GM20431 (cell line): ENCODE results near the gene PAK3.

Experiments
- in situ Hi-C: fragments of 300-500 bp; cut with MseI, MboI; formaldehyde crosslinking; loops from one replicate; pipeline ENCODE4 v1.15.0; 2020; ENCODE audit warnings: low sequenced_read_pairs; ENCODE audit not compliant: unreplicated experiment

The PAK3 gene

GRCh38 chrX:111095974-111096895, at the start of gene PAK3:
PAK3 (plus strand) TSS chrX:111096191; CDS start chrX:111123104, 26,913 bp downstream.
- in situ Hi-C loops = no loop called here

GRCh38 chrX:111047575-111047974, 48.4 kb upstream of the PAK3 start:
- in situ Hi-C loops = no loop called here

DNA sequence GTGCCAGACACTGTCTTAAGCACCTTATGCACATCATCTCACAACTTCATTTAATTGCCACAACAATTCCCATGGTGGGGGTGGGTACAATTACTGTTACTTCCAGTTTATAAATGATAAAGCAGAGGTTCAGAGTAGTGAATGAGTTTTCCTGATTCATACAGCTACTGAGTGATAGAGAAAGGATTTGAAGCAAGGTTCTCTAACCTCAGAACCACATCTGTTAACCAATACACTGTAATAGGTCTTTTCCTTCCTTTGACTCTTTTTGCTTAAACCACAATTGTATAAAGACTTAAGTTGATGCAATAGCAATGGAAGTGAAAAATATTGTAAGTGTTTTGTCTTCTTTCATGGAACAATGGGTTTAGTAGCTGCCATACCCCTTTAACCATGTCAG, 43.5 kb upstream of the PAK3 start:
- in situ Hi-C loops = no loop called here

DNA sequence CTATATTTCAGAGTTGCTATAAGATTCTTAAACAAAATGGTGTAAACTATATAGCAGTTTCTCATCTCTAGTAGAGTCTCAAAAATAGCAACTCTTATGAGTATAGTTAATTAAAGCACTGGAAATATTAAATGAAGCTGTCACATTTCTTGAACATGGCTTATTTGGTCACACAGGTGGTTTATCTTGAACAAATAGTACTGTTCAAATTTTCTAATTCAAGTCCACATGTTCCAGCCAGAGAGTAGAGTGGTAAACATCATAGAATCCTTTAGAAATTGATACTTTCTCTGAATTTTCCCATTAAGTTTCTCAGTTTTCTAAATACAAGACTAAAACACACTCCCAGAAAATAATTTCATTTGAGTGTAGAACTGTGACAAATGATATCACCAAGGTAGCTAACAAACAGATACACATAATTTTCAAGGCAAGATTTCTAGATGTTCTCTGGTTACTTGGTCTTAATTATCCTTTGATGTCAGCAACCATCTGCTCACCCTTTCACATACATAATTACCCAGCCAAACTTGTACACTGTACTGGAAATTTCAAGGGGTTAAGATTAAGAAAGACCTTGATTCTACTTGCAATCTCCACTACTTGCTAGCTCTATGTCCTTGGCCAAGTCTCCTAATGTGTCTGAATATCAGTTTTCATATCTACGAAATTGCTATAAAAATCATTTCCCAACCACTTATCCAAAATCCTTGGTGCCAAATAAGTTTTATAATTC, 24.3 kb upstream of the PAK3 start:
- in situ Hi-C loops = no loop called here

DNA sequence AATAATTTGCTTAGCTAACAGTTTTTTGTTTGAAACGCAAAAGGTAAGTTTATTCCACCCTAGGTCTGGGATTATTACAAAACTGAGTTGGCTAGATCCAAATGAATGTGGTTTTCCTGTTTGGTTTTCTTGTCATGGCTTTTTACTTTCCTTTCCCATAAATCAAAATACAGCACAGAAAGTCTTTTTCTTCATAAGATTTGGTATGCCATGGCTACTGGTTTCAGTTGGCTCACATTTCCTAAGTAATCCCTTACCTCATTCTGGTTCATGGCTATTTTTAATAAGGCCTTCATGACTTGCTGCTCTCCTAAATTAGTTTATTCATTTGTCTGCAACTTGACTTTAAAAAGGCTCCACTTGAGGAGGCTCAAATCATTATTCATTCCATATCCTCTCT, 12.9 kb upstream of the PAK3 start:
- in situ Hi-C loops = no loop called here

- in situ Hi-C loops = no loop called here
These were observed 9.4 kb upstream of the PAK3 start for GRCh38 chrX:111086591-111087006.

- in situ Hi-C loops = no loop called here
These were observed 7.4 kb upstream of the PAK3 start for GRCh38 chrX:111088628-111089027.

DNA sequence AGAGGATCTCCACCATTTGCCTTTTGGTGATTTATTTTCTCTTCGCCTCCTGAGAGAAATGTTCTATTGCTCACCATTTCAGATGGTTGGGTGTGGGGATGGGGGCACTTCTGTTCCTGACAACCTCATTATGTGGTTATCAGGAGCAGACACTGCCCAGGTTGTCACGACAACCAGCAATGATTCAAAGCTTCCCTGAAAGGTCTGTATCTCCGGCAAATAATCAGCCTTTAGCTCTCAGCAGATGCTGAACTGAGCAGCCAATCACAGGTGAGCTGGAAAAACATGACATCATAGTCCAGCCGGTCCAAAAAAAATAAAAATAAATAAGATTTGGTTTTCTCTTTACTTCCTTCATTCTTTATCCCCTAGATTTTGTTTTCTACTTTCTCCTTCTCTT, 5.5 kb upstream of the PAK3 start:
- in situ Hi-C loops = no loop called here

- in situ Hi-C loops = no loop called here
These were observed 2.9 kb downstream of the PAK3 start for GRCh38 chrX:111098874-111099273.

DNA sequence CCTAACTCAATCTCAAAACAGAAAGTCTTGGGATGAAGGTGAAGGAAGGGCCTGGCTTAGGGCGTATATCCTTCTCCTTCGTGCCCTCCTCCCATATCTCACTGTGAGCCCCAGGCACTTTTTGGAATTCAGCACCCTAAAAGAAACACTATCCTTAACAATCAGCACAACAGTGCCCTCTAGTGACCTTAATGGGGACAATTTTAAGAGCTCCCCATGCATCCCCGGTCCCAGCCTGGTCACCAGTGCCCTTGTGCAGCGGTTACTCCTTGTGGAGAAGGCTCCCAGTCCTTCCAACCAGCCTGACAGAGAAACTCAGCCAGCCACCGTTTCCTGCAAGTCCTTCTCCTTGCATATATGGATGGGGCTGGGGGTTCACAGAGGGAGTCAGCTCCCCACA, 4.2 kb downstream of the PAK3 start:
- in situ Hi-C loops = no loop called here

DNA sequence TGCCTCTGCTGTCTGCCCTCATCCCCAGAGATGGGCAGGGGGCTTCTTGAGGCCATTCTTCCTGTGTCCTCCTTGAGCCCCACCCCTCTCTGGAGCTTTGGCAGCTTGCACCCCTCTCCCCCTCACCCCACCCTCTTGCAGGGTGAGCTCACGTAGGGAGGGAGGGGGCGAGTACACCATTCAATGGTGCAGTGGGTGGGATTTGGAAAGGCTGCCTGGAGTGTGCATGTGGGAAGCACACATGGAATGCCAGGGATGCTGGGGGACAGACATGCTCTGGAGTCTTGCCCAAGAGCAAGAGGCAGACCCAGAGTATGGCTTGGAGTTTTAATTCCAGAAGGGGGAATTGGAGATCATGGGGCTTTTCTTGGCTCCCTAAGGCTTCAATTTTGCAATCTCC, 5.6 kb downstream of the PAK3 start:
- in situ Hi-C loops = no loop called here

DNA sequence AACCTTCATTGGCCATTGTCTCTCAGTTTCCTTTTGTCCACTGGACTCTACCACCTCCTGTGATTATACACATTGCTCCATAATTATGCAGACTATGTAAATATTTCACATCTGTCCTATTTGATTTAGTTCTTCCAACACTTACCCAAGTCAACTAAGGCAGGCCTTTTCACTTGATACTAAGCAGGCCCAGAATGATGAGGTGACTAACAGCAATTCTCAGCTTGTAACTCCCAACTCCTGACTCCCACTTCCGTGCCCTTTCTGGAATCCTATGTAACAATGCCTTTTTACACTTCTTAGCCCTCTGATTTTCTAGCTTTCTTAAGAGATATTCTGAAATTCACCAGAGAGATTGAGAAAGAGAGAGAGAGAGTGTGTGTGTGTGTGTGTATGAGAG, 6.6 kb downstream of the PAK3 start:
- in situ Hi-C loops = no loop called here

DNA sequence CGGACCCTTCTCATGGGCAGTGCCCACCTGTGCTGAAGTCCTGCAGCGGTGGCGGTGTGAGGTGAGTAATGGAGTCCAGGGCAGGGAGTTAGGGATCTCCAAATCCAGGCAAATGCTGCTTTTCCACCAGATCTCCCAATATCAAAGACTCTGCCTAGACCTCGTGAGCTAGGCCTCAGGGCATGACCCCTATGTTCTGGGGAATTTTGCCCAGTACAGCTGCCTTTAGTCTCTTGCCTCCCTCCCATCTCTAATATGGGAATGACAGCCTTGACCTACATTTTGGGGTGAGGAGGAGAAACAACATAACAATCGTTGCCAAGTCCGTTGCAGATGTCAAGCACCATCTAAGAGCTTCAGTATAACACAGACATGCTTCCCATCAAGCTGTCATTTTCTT, 7.3 kb downstream of the PAK3 start:
- in situ Hi-C loops = no loop called here

- in situ Hi-C loops = no loop called here
These were observed 14.2 kb downstream of the PAK3 start for GRCh38 chrX:111110098-111110775.

- in situ Hi-C loops = no loop called here
These were observed 18.8 kb downstream of the PAK3 start for GRCh38 chrX:111114806-111115205.

DNA sequence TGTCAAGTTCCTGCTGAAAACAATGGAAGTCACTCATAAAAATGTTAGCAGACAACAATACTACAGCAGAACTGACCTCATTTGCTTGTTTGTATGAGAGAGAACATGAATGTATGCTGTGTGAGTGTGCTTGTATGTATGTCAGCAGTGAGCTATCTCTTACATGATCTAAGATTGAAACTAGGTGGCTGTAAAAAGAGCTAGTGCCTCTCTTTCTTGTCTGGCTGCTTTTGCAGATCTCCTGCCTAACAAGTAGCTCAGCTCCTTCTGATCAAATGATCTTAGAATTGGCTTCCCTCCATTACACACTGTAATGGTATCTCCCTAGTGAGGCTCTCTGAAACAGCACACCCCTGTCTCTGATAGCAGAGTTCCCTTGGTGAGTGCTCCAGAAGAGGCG, 20.7 kb downstream of the PAK3 start:
- in situ Hi-C loops = no loop called here

- in situ Hi-C loops = no loop called here
These were observed 23.4 kb downstream of the PAK3 start for GRCh38 chrX:111119341-111119740.

DNA sequence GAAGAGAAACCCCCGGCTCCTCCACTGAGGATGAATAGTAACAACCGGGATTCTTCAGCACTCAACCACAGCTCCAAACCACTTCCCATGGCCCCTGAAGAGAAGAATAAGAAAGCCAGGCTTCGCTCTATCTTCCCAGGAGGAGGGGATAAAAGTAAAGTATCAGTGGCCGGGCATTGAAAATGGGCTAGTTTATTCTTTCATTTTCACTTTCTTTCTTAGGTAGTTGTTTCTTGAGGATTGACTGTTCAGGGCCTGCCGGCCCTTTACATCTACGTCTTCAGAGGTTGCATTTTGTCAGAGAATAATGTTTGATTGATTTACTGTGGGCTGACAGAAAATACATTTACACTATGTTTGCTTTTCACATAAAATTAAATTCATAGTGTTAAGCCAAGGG, 27.1 kb downstream of the PAK3 start:
- in situ Hi-C loops = no loop called here

DNA sequence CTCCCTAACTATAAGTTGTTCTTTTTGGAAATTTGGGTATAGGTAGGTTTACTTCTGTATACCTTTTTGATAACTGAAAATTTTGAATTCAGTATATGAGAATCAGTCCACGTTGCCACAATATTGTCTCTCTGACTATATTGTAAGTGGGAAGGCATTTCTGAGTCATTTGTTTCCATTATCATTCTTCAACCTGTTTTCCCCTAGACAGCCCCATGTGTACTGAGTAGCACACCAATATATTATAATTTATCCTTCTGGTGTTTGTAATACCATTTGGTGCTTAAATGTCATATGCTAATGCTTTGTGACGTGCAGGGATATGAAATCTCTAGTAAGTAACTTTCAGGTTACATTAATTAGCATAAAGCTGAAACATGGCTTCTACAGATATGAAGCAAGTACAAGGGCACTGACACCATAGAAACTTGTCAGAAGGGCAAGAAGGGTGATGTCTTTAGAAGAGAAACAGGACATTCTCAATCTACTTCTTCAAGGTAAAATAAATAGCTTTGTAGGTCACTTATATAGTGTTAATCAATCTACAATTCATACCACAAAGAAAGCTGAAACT, 27.7 kb downstream of the PAK3 start:
- in situ Hi-C loops = no loop called here

GRCh38 chrX:111124418-111124817, 28.4 kb downstream of the PAK3 start:
- in situ Hi-C loops = no loop called here
